Endothelial cell of umbilical vein (primary cell): ENCODE data around the gene NOLC1. TPM values are rescaled to one million over a fixed set of nuclear protein-coding genes. Genes with fewer than 3 reads are reported as not detected.

ENCODE experiments used
- BruUV-seq: library from RNA; stranded (reverse); fragments of 400-500 nt; replicated peaks from 2 replicates; lab custom pipeline; 2021; lab: Mats Ljungman, UMichigan
- CTCF ChIA-PET: fragments of 300-600, 350-600 bp; sonication (Branson Sonifier 250); formaldehyde crosslinking; loops from one replicate; lab custom pipeline; 2021; ENCODE audit warnings: antibody characterized with exemption, inconsistent platforms; lab: Charles Lee
- POLR2A ChIA-PET: fragments of 300-600, 350-600 bp; sonication (Branson Sonifier 250); formaldehyde crosslinking; loops from one replicate; lab custom pipeline; 2021; ENCODE audit warnings: antibody characterized with exemption, inconsistent platforms; lab: Charles Lee
- DNase-seq: peaks from one replicate; pipeline ENCODE4 v3.0.0-alpha.2; 2011; ENCODE audit warnings: low read depth, low spot score
- FAIRE-seq: peaks from 2 replicates; lab custom pipeline; 2011; peaks lifted over from hg19 to GRCh38; lab: Jason Lieb, UNC
- H2AFZ ChIP-seq: 2 replicates; pipeline ENCODE4 v1.6.0; 2012; ENCODE audit warnings: low read depth, low read length, control low read depth, inconsistent platforms
- H3K27ac ChIP-seq: 2 replicates; pipeline ENCODE4 v1.5.1; 2011; ENCODE audit warnings: low read depth, mild to moderate bottlenecking, control low read depth, low read length, moderate library complexity; ENCODE audit not compliant: insufficient read depth
- H3K27me3 ChIP-seq, 2 experiments: 2 replicates each; pipeline versions ENCODE4 v1.6.0 to v1.6.1; 2011; ENCODE audit warnings: low read length in 2 of 2, mixed read lengths in 1 of 2; ENCODE audit not compliant: control insufficient read depth in 2 of 2, insufficient read depth in 2 of 2
- H3K36me3 ChIP-seq, 2 experiments: 2 replicates in 1 of 2; 3 replicates in 1 of 2; pipeline ENCODE4 v1.5.1; 2011; ENCODE audit warnings: low read length in 2 of 2, mild to moderate bottlenecking in 1 of 2, moderate library complexity in 1 of 2; ENCODE audit not compliant: control insufficient read depth in 2 of 2, insufficient read depth in 2 of 2; ENCODE audit errors: extremely low read depth in 1 of 2
- H3K4me1 ChIP-seq: 3 replicates; pipeline ENCODE4 v1.5.1; 2011; ENCODE audit warnings: mild to moderate bottlenecking, low read length; ENCODE audit not compliant: control insufficient read depth, insufficient read depth; ENCODE audit errors: extremely low read depth
- H3K4me2 ChIP-seq: 2 replicates; pipeline ENCODE4 v1.6.1; 2011; ENCODE audit warnings: low read length, control low read depth, mixed read lengths; ENCODE audit not compliant: insufficient read depth
- H3K4me3 ChIP-seq, 3 experiments: fragments of 200-600 bp in 1 of 3; sonication (generic), shearing (Covaris generic) in 1 of 3; replicated peaks in 1 of 3; 2 replicates each; pipeline ENCODE4 v1.5.1; 2011 to 2016; ENCODE audit warnings: control low read depth in 3 of 3, low read length in 3 of 3, mild to moderate bottlenecking in 2 of 3, inconsistent platforms in 1 of 3, low read depth in 1 of 3, moderate library complexity in 1 of 3; ENCODE audit not compliant: insufficient read depth in 1 of 3
- H3K79me2 ChIP-seq: 2 replicates; pipeline ENCODE4 v1.6.0; 2012; ENCODE audit warnings: low read length, inconsistent platforms; ENCODE audit not compliant: control insufficient read depth, insufficient read depth
- H3K9ac ChIP-seq: replicated peaks from 2 replicates; pipeline ENCODE3; 2011; ENCODE audit warnings: low read length, control low read depth; ENCODE audit not compliant: insufficient read depth; ENCODE audit errors: extremely low read depth
- H3K9me1 ChIP-seq: replicated peaks from 3 replicates; pipeline ENCODE4 v1.6.0; 2011; ENCODE audit warnings: mild to moderate bottlenecking, low read length; ENCODE audit not compliant: control insufficient read depth, insufficient read depth; ENCODE audit errors: extremely low read depth
- H3K9me3 ChIP-seq: replicated peaks from 2 replicates; pipeline ENCODE4 v1.5.1; 2012; ENCODE audit warnings: low read length, inconsistent platforms; ENCODE audit not compliant: control insufficient read depth, insufficient read depth
- H4K20me1 ChIP-seq: replicated peaks from 2 replicates; pipeline ENCODE3; 2011; ENCODE audit warnings: mild to moderate bottlenecking, low read length; ENCODE audit not compliant: control insufficient read depth, insufficient read depth; ENCODE audit errors: extremely low read depth
- CTCF ChIP-seq, 2 donors: IDR thresholded peaks; 1 replicate in 1 of 2; 2 replicates in 1 of 2; pipeline ENCODE4 v1.5.1; 2011; ENCODE audit warnings: low read length in 2 of 2, mild to moderate bottlenecking in 2 of 2, moderate library complexity in 2 of 2, control low read depth in 1 of 2, inconsistent platforms in 1 of 2, low read depth in 1 of 2; ENCODE audit not compliant: insufficient read depth in 1 of 2; ENCODE audit errors: extremely low read depth in 1 of 2
- EZH2 ChIP-seq: IDR thresholded peaks from 2 replicates; pipeline ENCODE4 v1.6.1; 2012; ENCODE audit warnings: borderline replicate concordance, low read depth, mild to moderate bottlenecking, moderate library complexity, low read length, inconsistent platforms; ENCODE audit not compliant: severe bottlenecking
- FOS ChIP-seq: IDR thresholded peaks from 2 replicates; pipeline ENCODE4 v1.6.1; 2011; ENCODE audit warnings: mild to moderate bottlenecking, low read length, moderate library complexity, borderline replicate concordance; ENCODE audit not compliant: insufficient read depth
- GATA2 ChIP-seq: IDR thresholded peaks from 2 replicates; pipeline ENCODE4 v1.7.0; 2011; ENCODE audit warnings: low read depth, mild to moderate bottlenecking, moderate library complexity, mixed read lengths, low read length; ENCODE audit not compliant: insufficient read length, insufficient read depth
- JUN ChIP-seq: IDR thresholded peaks from 2 replicates; pipeline ENCODE4 v1.6.1; 2011; ENCODE audit warnings: borderline replicate concordance, low read depth; ENCODE audit not compliant: insufficient read length, insufficient read depth
- MAX ChIP-seq: IDR thresholded peaks from 2 replicates; pipeline ENCODE4 v1.6.1; 2011; ENCODE audit not compliant: insufficient read depth, insufficient read length
- MYC ChIP-seq: IDR thresholded peaks from one replicate; pipeline ENCODE4 v1.6.1; 2011; ENCODE audit warnings: mild to moderate bottlenecking, low read depth, low read length
- POLR2A ChIP-seq: IDR thresholded peaks from 2 replicates; pipeline ENCODE4 v1.6.1; 2012; ENCODE audit warnings: low read depth, mild to moderate bottlenecking, control low read depth, low read length
- POLR2AphosphoS5 ChIP-seq: IDR thresholded peaks from 2 replicates; pipeline ENCODE4 v1.6.1; 2012; ENCODE audit warnings: low read depth, mild to moderate bottlenecking, control low read depth, low read length, moderate library complexity; ENCODE audit not compliant: insufficient read depth
- dilution Hi-C: fragments of 300-500 bp; cut with MboI; formaldehyde crosslinking; loops from one replicate; pipeline ENCODE4 v1.15.0; 2019; ENCODE audit warnings: low sequenced_read_pairs; ENCODE audit not compliant: extremely low pct_ligation_motif_present
- intact Hi-C: fragments of 100-400 bp; cut with micrococcal nuclease; formaldehyde crosslinking; loops from one replicate; pipeline ENCODE4 v1.10.0; 2022
- polyA plus RNA-seq, 4 experiments: library from polyadenylated mRNA; depleted of rRNA in 3 of 4; stranded (reverse) in 3 of 4; unstranded in 1 of 4; fragments of >200 nt; gene quantifications; 2 replicates each; pipeline versions ENCODE4 v1.2.1 to v1.2.3, GENCODE V29; 2011 to 2012; ENCODE audit warnings: missing spikeins in 1 of 4
- total RNA-seq: library from RNA; stranded (reverse); gene quantifications from 2 replicates; pipeline ENCODE4 v1.2.3, GENCODE V29; 2021

Gene NOLC1
- total and polyA plus RNA-seq, 2 donors (not counting 3 experiments of a cell fraction or from before 2014, with no cell fraction given): 32.1 to 73.1 TPM

- H2AFZ ChIP-seq: peak overlapping the region; percentile 68
- ChIA-PET CTCF (interaction anchor here (1.0 to 3.0 kb wide), 6 partner anchors 13 to 274 kb away, joined by 3 to 19 read pairs (median 6); partner anchors contain the start of gene HPS6), POLR2A (interaction anchor here (0.6 to 1.3 kb wide), 4 partner anchors 11 to 44 kb away, joined by 3 to 5 read pairs (median 4); no protein-coding TSS in a partner anchor)
- H3K79me2 ChIP-seq: peaks cover 56% of the 10 kb centered on the region
- no peaks in the 10 kb centered on the region for H3K27me3 ChIP-seq
- peak; percentile 81 for DNase-seq
- intact Hi-C loops: loop anchor here (2.0 to 5.0 kb wide), 2 partner anchors 37 to 50 kb away; partner anchors contain the start of genes HPS6 and NOLC1
- no TSS peak for BruUV-seq
- no peak overlapping the region for H3K9ac ChIP-seq
- H3K9me3 ChIP-seq: no peaks in the 10 kb centered on the region
- H3K4me2 ChIP-seq: peak overlapping the region; percentile 31
- no peaks in the 10 kb centered on the region for H3K9me1 ChIP-seq
- dilution Hi-C loops: no loop called here
- peak; percentile 96 for FAIRE-seq
- peak overlapping the region in 2 of 3 experiments; percentile 32 to 58 for H3K4me3 ChIP-seq
- peaks cover 11 to 13% of the 10 kb centered on the region in 2 experiments for H3K36me3 ChIP-seq
- peaks cover 56% of the 10 kb centered on the region for H3K4me1 ChIP-seq
- H4K20me1 ChIP-seq: no peaks in the 10 kb centered on the region
- no peak for TF ChIP-seq EZH2
- TF ChIP-seq POLR2A: peak; percentile 76
- no peak for TF ChIP-seq MYC
- TF ChIP-seq FOS: no peak
- TF ChIP-seq MAX: no peak
- TF ChIP-seq GATA2: no peak
- peak; percentile 55 for TF ChIP-seq POLR2AphosphoS5
- TF ChIP-seq JUN: no peak
- no peak for TF ChIP-seq CTCF (IDR thresholded peaks at IDR 0.05; ENCODE audit: extremely low read depth in 1 of 2, insufficient read depth in 1 of 2, low read depth in 1 of 2, low read length in 2 of 2)
- H3K27ac ChIP-seq: no peak overlapping the region
These were observed 37.1 kb upstream of the NOLC1 start for GRCh38 chr10:102114861-102115618.
